Subcutaneous abdominal adipose tissue (tissue), 5 donors: ENCODE measurements around the gene PNPLA6.

Source experiments
- H3K27ac ChIP-seq: one replicate; pipeline ENCODE4 v1.7.0; 2013; ENCODE audit warnings: low read depth, mild to moderate bottlenecking, inconsistent platforms, low read length, moderate library complexity
- H3K27me3 ChIP-seq, 5 donors: one replicate each; pipeline ENCODE4 v1.7.0; 2013; ENCODE audit warnings: low read length in 5 of 5, inconsistent platforms in 1 of 5; ENCODE audit not compliant: control insufficient read depth in 5 of 5, insufficient read depth in 4 of 5
- H3K36me3 ChIP-seq, 5 donors: one replicate each; pipeline ENCODE4 v1.7.0; 2013; ENCODE audit warnings: low read length in 5 of 5; ENCODE audit not compliant: control insufficient read depth in 5 of 5, insufficient read depth in 5 of 5
- H3K4me1 ChIP-seq, 5 donors: one replicate each; pipeline ENCODE4 v1.7.0; 2013; ENCODE audit warnings: low read length in 5 of 5, mild to moderate bottlenecking in 3 of 5, moderate library complexity in 1 of 5; ENCODE audit not compliant: control insufficient read depth in 5 of 5, insufficient read depth in 5 of 5
- H3K4me3 ChIP-seq, 5 donors: one replicate each; pipeline ENCODE4 v1.7.0; 2013; ENCODE audit warnings: low read length in 5 of 5, low read depth in 1 of 5
- H3K9ac ChIP-seq, 5 donors: one replicate each; pipeline ENCODE4 v1.7.0; 2013; ENCODE audit warnings: low read length in 5 of 5, mild to moderate bottlenecking in 4 of 5, moderate library complexity in 3 of 5
- H3K9me3 ChIP-seq, 5 donors: one replicate each; pipeline ENCODE4 v1.7.0; 2013; ENCODE audit warnings: low read length in 5 of 5; ENCODE audit not compliant: control insufficient read depth in 5 of 5
- donor health status: healthy.
- donor health status: healthy.
- donor health status: healthy.
- donor health status: healthy.
- donor health status: healthy.

Gene PNPLA6

DNA sequence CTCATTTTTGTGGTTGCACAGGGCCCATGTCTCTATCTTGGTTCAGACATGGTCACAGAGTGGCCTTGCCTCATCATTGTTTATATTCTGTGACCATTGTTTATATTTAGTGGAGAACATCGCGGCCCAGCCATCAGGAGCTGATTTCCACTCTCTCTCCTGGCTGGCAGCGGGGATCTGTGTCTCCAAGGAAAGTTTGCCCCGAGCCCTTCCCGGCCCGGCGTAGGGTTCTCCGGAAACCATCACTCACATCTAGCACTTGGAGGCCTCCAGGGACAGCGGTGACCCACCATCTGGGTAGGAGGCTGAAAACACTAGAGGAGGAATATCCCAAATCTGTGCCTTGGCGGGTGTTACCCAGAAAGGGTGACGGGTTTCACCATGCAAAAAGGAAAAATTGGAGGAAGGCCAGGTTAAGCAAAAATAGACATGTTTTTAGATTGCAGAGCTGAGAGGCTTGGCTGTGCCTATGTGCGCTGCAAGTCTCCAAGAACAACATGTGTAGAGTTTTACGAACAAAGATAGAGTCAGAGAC lies 20.3 kb upstream of the PNPLA6 start:
- Histone ChIP-seq H3K9ac (peak overlapping the region in 4 of 5 donors; percentile 21 to 77 (median 63)), H3K27ac (peak overlapping the region; percentile 6), H3K4me1 (peaks cover 5 to 18% (median 17%) of the 10 kb centered on the region in 5 donors)

GRCh38 chr19:7515645-7516151 lies 19.8 kb upstream of the PNPLA6 start, which contains the start of gene ZNF358:
Gene ZNF358, plus strand, starts transcription at chr19:7516103. Its CDS starts 3,140 bp downstream, at chr19:7519243.
- H3K4me3 ChIP-seq = peak within 1 kb of the TSS; percentile 64 to 75 (median 74)
- H3K27ac ChIP-seq = peak within 1 kb of the TSS; percentile 72
- peaks cover 5 to 21% (median 20%) of the 10 kb centered on the region in 5 donors for H3K4me1 ChIP-seq
- H3K27me3 ChIP-seq = no peaks in the 10 kb centered on the region
- H3K9me3 ChIP-seq = no peaks in the 10 kb centered on the region
- peaks cover 0 to 12% (median 6%) of the 10 kb centered on the region in 5 donors for H3K36me3 ChIP-seq
- peak within 1 kb of the TSS; percentile 73 to 99 (median 95) for H3K9ac ChIP-seq

More for the DNA sequence above, 20.3 kb upstream of the PNPLA6 start:
- H3K9me3 ChIP-seq = no peaks in the 10 kb centered on the region
- peaks cover 0 to 11% (median 6%) of the 10 kb centered on the region in 5 donors for H3K36me3 ChIP-seq
- H3K4me3 ChIP-seq = peak overlapping the region; percentile 54 to 73 (median 63)
- no peaks in the 10 kb centered on the region for H3K27me3 ChIP-seq

DNA sequence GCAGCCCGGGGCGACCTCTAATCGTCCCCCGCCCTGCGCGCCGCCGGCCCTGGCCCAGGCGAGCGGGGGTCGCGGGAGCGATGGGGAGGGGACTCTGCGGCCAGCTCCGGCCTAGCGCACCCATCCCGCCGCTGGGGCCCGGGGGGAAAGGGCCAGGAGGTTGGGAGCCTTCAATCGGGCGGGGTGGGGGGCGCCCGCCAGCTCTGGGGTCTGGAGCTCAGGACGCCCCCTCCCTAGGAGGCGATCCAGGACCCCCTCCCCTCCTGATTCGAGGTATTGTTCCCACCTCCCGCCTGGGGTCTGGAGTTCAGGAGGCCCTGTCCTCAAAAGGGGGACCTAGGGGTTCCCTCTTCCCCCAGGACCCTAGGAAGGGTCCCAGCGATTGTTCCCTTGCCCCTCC lies 19.2 kb upstream of the PNPLA6 start:
- no peaks in the 10 kb centered on the region for H3K27me3 ChIP-seq
- peak overlapping the region; percentile 72 for H3K27ac ChIP-seq
- peak overlapping the region; percentile 63 to 75 (median 74) for H3K4me3 ChIP-seq

GRCh38 chr19:7516878-7517277 lies 18.6 kb upstream of the PNPLA6 start:
- H3K9me3 ChIP-seq = no peaks in the 10 kb centered on the region
- peaks cover 5 to 32% (median 31%) of the 10 kb centered on the region in 5 donors for H3K4me1 ChIP-seq
- H3K36me3 ChIP-seq = peaks cover 0 to 12% (median 6%) of the 10 kb centered on the region in 5 donors
- no peaks in the 10 kb centered on the region for H3K27me3 ChIP-seq
- H3K4me3 ChIP-seq = peak overlapping the region; percentile 63 to 75 (median 74)
- peak overlapping the region; percentile 72 for H3K27ac ChIP-seq
- H3K9ac ChIP-seq = peak overlapping the region; percentile 73 to 99 (median 95)

More for the DNA sequence above, 19.2 kb upstream of the PNPLA6 start:
- H3K9me3 ChIP-seq = no peaks in the 10 kb centered on the region
- peaks cover 0 to 12% (median 6%) of the 10 kb centered on the region in 5 donors for H3K36me3 ChIP-seq
- H3K4me1 ChIP-seq = peaks cover 5 to 27% (median 26%) of the 10 kb centered on the region in 5 donors
- H3K9ac ChIP-seq = peak overlapping the region; percentile 73 to 99 (median 95)

- Histone ChIP-seq H3K9ac (no peak overlapping the region), H3K27ac (no peak overlapping the region), H3K9me3 (no peaks in the 10 kb centered on the region), H3K4me1 (peaks cover 5 to 55% (median 50%) of the 10 kb centered on the region in 5 donors), H3K4me3 (no peak overlapping the region), H3K27me3 (no peaks in the 10 kb centered on the region), H3K36me3 (peaks cover 0 to 14% (median 6%) of the 10 kb centered on the region in 5 donors)
These were observed 16.0 kb upstream of the PNPLA6 start for GRCh38 chr19:7519361-7520130.

DNA sequence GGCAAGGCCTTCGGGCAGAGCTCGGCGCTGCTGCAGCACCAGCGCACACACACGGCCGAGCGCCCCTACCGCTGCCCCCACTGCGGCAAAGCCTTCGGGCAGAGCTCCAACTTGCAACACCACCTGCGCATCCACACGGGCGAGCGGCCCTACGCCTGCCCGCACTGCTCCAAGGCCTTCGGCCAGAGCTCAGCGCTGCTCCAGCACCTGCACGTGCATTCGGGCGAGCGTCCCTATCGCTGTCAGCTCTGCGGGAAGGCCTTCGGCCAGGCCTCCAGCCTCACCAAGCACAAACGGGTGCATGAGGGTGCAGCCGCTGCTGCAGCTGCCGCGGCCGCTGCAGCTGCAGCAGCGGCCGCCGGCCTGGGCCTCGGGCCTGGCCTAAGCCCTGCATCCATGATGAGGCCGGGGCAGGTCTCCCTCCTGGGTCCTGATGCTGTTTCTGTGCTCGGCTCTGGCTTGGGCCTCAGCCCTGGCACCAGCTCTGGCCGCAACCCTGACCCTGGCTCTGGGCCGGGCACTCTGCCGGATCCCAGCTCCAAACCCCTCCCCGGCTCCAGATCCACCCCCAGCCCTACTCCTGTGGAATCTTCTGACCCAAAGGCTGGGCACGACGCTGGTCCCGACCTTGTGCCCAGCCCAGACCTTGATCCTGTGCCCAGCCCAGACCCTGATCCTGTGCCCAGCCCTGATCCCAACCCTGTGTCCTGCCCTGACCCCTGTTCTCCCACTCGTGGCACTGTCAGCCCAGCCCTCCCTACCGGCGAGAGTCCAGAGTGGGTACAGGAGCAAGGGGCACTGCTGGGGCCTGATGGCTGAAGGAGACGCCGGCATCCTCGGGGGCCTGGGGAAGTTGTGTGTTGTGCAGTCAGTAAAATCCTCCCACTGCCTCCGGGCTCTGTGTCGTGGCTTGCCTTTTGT lies 15.1 kb upstream of the PNPLA6 start:
- H3K27me3 ChIP-seq = no peaks in the 10 kb centered on the region
- H3K9me3 ChIP-seq = no peaks in the 10 kb centered on the region
- H3K9ac ChIP-seq = peak overlapping the region in 1 of 5 donors; percentile 52
- no peak overlapping the region for H3K4me3 ChIP-seq
- H3K36me3 ChIP-seq = peaks cover 0 to 22% (median 10%) of the 10 kb centered on the region in 5 donors
- no peak overlapping the region for H3K27ac ChIP-seq
- H3K4me1 ChIP-seq = peaks cover 5 to 56% (median 46%) of the 10 kb centered on the region in 5 donors

GRCh38 chr19:7521551-7522071 lies 13.9 kb upstream of the PNPLA6 start:
- Histone ChIP-seq H3K27me3 (no peaks in the 10 kb centered on the region), H3K4me1 (peaks cover 6 to 58% (median 45%) of the 10 kb centered on the region in 5 donors), H3K36me3 (peaks cover 0 to 34% (median 19%) of the 10 kb centered on the region in 5 donors), H3K27ac (peak overlapping the region; percentile 52), H3K9me3 (no peaks in the 10 kb centered on the region), H3K4me3 (peak overlapping the region in 4 of 5 donors; percentile 54 to 84 (median 66)), H3K9ac (peak overlapping the region in 3 of 5 donors; percentile 46 to 62 (median 61))

DNA sequence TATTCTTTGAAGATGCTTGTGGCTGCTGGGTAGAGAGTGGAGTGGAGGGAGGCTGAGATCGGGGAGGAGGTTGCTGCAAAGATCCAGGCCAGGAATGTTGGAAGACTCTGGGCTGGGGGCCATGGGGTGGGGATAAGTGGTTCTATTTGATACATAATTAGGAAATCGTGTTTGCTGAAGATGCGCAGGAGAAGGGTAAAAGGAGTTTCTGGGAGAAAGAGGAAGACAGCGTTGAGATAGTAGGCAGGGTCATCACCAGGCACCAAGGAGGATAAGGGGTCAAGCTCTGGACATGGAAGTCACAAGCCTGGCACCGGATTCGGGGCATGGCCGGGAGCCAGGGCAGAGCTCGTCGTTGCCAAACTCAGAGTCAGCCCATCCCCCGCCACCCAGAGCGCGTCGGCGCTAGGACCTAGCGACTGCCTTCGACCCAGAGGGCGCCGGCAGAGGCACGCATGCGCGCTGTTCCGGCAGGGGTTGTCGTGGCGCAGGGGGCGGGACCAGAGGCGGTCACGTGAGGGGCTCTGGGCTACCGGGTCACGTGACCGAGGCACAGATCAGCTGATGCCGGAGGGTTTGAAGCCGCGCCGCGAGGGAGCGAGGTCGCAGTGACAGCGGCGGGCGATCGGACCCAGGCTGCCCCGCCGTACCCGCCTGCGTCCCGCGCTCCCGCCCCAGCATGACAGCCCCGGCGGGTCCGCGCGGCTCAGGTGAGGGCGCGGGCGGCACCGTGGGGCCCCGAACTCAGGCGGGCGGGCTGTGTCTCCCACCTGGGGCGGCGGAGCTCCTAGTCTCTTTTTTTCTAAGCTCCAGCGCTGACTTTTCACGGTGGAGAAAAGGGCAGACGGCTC lies 13.2 kb upstream of the PNPLA6 start, which contains the start of gene MCOLN1:
Gene MCOLN1, plus strand, starts transcription at position 553 of the 851 bp plus-strand sequence. Its CDS starts 127 bp downstream, at position 680.
- Histone ChIP-seq H3K4me3 (peak within 1 kb of the TSS; percentile 75 to 87 (median 79)), H3K36me3 (peaks cover 0 to 41% (median 26%) of the 10 kb centered on the region in 5 donors), H3K9me3 (no peaks in the 10 kb centered on the region), H3K9ac (peak within 1 kb of the TSS; percentile 26 to 90 (median 84)), H3K27ac (peak within 1 kb of the TSS; percentile 65), H3K27me3 (no peaks in the 10 kb centered on the region), H3K4me1 (peaks cover 1 to 57% (median 38%) of the 10 kb centered on the region in 5 donors)
